Fibroblast of gingiva (primary cell): ENCODE measurements around the gene TMEM117.

ENCODE experiments used
- DNase-seq: peaks from one replicate; pipeline ENCODE4 v3.0.0-alpha.2; 2011; ENCODE audit warnings: low read depth

TMEM117 gene

GRCh38 chr12:44380861-44381260 is 545.0 kb downstream of the TMEM117 start:
- DNase-seq: no peak

- DNase-seq: no peak
Measured at GRCh38 chr12:44381341-44381740, 545.5 kb downstream of the TMEM117 start.

GRCh38 chr12:44384136-44384535 is 548.3 kb downstream of the TMEM117 start:
- DNase-seq: no peak

- DNase-seq: no peak
Measured at GRCh38 chr12:44385964-44386363, 550.1 kb downstream of the TMEM117 start.

- no peak for DNase-seq
Measured at GRCh38 chr12:44387581-44387980, 551.7 kb downstream of the TMEM117 start.

- no peak for DNase-seq
Measured at GRCh38 chr12:44389038-44389437, 553.2 kb downstream of the TMEM117 start.

- DNase-seq: no peak
Measured at GRCh38 chr12:44389896-44390295, 554.0 kb downstream of the TMEM117 start.

GRCh38 chr12:44397631-44398030 is 561.8 kb downstream of the TMEM117 start:
- no peak for DNase-seq

GRCh38 chr12:44403185-44403584 is 567.3 kb downstream of the TMEM117 start:
- DNase-seq: no peak

- no peak for DNase-seq
Measured at GRCh38 chr12:44405297-44405696, 569.4 kb downstream of the TMEM117 start.

- no peak for DNase-seq
Measured at GRCh38 chr12:44422559-44422958, 586.7 kb downstream of the TMEM117 start.

GRCh38 chr12:44428825-44429224 is 592.9 kb downstream of the TMEM117 start:
- no peak for DNase-seq

GRCh38 chr12:44431647-44432343 is 595.9 kb downstream of the TMEM117 start:
- no peak for DNase-seq

GRCh38 chr12:44433659-44434058 is 597.8 kb downstream of the TMEM117 start:
- no peak for DNase-seq

GRCh38 chr12:44436756-44437155 is 600.9 kb downstream of the TMEM117 start:
- no peak for DNase-seq
